ENCODE measurements around the gene TNK2. TPM values are rescaled to one million over a fixed set of nuclear protein-coding genes. Genes with fewer than 3 reads are reported as not detected.

Gene TNK2
- total RNA-seq, 1 experiment from 2014 or later: 55.1 TPM

DNA sequence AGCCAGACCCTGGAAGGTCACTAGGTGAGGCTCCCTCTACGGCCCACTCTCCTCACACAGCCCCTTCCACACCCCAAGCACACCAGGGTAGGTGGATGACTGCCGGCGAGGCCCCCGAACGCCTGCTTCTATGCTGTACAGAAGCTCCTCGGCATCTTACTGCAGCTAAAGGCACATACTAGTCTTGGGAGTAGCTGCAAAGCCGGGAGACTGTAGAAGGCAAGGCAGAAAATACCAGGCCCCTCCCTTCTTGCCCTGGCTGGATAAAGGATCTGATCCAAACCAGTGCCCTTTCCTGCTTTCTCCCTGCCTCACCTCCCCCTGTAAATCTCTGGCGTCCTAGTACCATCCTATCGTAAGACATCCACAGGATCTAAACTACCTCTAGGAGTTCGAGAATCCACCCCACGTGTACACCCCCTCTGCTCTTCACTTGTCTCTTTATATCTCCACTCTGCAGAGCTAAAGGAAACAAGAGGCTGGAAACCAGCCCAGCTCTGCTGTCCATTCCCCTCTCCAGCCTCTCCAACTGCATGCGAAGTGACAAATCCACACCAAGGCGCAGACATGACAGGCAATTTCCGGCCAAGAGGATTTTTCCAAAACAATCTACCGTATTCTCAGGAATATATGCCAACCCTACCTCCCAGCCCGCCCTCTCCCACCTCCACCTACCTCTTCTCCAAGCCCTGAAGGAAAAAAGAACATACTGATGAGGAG lies 11.8 kb downstream of the TNK2 start:
- intact Hi-C loops (cut with micrococcal nuclease): loop anchor here (1.0 kb wide), 1 partner anchor 19 kb away; no protein-coding TSS in a partner anchor
- no peaks in the 10 kb centered on the region for H4K20me1 ChIP-seq (ENCODE audit: insufficient read depth)
- TSS peak; percentile 71 for BruUV-seq (replicated peaks)
- POLR2A ChIA-PET: interaction anchor here (1.0 to 1.6 kb wide), 3 partner anchors 11 to 91 kb away, joined by 3 to 4 read pairs (median 4); partner anchors contain the start of gene TNK2
- ATAC-seq (peak; percentile 9), DNase-seq (ENCODE audit: low read depth, low spot score) (no peak)
- no peaks in the 10 kb centered on the region for H3K27me3 ChIP-seq (ENCODE audit: insufficient read depth, low read length)
- peak overlapping the region; percentile 76 to 90 for H3K4me3 ChIP-seq (replicated peaks in 1 of 2; ENCODE audit: low read depth in 1 of 2, low read length in 2 of 2)
- no peaks in the 10 kb centered on the region; a peak in 1 of 4 replicates for H3K36me3 ChIP-seq (ENCODE audit: control insufficient read depth in 1 of 2, insufficient read depth in 2 of 2, low read length in 2 of 2)
- CTCF ChIA-PET: interaction anchor here (0.9 to 4.8 kb wide), 3 partner anchors 19 to 46 kb away, joined by 3 to 37 read pairs (median 6); no protein-coding TSS in a partner anchor
- H3K4me1 ChIP-seq (ENCODE audit: control insufficient read depth in 1 of 2, insufficient read depth in 2 of 2, low read length in 2 of 2): peaks cover 19 to 41% of the 10 kb centered on the region in 2 experiments
- H3K9me3 ChIP-seq (ENCODE audit: control insufficient read depth in 1 of 2, insufficient read depth in 1 of 2, low read depth in 1 of 2, low read length in 2 of 2): no peaks in the 10 kb centered on the region
- peaks cover 7% of the 10 kb centered on the region; the same call in 1 of the 2 replicates for H3K79me2 ChIP-seq (ENCODE audit: insufficient read depth, low read length)
- peak overlapping the region; percentile 84 for H3K27ac ChIP-seq (ENCODE audit: low read depth, low read length)
- RAD21 ChIA-PET (ENCODE audit: low non-redundant PET in 1 of 2, low total read pairs in 2 of 2, uncharacterized antibody in 2 of 2, unreplicated experiment in 2 of 2): no interaction called here
- no peak for TF ChIP-seq REST (IDR thresholded peaks at IDR 0.05; ENCODE audit: low read depth)
- no peak for TF ChIP-seq EGR1 (IDR thresholded peaks at IDR 0.05; ENCODE audit: low read depth)
- peak overlapping the region; percentile 84 for H3K4me2 ChIP-seq (ENCODE audit: low read length)
- peak overlapping the region; percentile 81 for H3K9ac ChIP-seq (ENCODE audit: low read length)
- no peaks in the 10 kb centered on the region for H3K9me2 ChIP-seq (ENCODE audit: insufficient read depth)
- no peak overlapping the region for H2AFZ ChIP-seq (ENCODE audit: low read depth, low read length, poor library complexity, severe bottlenecking)

Measured in HCT116 (cell line).